ENCODE results near the gene IQGAP3. TPM values are rescaled to one million over a fixed set of nuclear protein-coding genes. Genes with fewer than 3 reads are reported as not detected.
A peak's percentile ranks its signal among the peaks of the same experiment; 100 is the strongest.

The IQGAP3 gene
- total and polyA plus RNA-seq, 4 donors = under 0.01 to 8.5 (median 0.43) TPM

DNA sequence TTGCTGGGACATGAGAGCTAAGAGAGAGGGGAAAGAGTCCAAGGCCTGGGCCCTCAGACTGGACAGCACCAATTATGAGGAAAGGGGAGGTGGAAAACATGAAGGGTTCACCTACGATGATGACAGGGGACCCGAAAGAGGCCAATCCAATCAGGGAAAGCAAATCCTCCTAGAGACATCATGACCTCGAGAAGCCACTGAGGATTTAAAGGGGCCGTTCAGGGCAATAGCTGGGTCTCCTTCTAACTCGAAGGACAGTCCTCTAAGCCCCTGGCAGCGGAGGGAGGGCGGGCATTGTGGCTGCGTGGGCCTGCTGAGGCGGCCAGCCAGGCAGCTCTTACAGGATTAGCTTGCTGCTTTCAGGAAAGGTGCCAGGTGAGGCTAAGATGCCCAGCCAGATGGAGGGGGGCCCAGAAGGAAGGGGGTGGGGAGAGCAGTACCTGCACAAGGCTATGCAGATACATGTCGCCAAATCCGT is 79.2 kb downstream of the IQGAP3 start:
- DNase-seq (ENCODE audit: low spot score) = no peak
- TF ChIP-seq RAD21 (IDR thresholded peaks at IDR 0.05) = no peak
- no peak for TF ChIP-seq JUND (IDR thresholded peaks at IDR 0.05)
- no peak for TF ChIP-seq EGR1 (IDR thresholded peaks at IDR 0.05; ENCODE audit: low read depth in 2 of 2)
- TF ChIP-seq, protein P1, sequence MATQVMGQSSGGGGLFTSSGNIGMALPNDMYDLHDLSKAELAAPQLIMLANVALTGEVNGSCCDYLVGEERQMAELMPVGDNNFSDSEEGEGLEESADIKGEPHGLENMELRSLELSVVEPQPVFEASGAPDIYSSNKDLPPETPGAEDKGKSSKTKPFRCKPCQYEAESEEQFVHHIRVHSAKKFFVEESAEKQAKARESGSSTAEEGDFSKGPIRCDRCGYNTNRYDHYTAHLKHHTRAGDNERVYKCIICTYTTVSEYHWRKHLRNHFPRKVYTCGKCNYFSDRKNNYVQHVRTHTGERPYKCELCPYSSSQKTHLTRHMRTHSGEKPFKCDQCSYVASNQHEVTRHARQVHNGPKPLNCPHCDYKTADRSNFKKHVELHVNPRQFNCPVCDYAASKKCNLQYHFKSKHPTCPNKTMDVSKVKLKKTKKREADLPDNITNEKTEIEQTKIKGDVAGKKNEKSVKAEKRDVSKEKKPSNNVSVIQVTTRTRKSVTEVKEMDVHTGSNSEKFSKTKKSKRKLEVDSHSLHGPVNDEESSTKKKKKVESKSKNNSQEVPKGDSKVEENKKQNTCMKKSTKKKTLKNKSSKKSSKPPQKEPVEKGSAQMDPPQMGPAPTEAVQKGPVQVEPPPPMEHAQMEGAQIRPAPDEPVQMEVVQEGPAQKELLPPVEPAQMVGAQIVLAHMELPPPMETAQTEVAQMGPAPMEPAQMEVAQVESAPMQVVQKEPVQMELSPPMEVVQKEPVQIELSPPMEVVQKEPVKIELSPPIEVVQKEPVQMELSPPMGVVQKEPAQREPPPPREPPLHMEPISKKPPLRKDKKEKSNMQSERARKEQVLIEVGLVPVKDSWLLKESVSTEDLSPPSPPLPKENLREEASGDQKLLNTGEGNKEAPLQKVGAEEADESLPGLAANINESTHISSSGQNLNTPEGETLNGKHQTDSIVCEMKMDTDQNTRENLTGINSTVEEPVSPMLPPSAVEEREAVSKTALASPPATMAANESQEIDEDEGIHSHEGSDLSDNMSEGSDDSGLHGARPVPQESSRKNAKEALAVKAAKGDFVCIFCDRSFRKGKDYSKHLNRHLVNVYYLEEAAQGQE (IDR thresholded peaks at IDR 0.05) = no peak
- TF ChIP-seq, protein P2, sequence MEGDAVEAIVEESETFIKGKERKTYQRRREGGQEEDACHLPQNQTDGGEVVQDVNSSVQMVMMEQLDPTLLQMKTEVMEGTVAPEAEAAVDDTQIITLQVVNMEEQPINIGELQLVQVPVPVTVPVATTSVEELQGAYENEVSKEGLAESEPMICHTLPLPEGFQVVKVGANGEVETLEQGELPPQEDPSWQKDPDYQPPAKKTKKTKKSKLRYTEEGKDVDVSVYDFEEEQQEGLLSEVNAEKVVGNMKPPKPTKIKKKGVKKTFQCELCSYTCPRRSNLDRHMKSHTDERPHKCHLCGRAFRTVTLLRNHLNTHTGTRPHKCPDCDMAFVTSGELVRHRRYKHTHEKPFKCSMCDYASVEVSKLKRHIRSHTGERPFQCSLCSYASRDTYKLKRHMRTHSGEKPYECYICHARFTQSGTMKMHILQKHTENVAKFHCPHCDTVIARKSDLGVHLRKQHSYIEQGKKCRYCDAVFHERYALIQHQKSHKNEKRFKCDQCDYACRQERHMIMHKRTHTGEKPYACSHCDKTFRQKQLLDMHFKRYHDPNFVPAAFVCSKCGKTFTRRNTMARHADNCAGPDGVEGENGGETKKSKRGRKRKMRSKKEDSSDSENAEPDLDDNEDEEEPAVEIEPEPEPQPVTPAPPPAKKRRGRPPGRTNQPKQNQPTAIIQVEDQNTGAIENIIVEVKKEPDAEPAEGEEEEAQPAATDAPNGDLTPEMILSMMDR (IDR thresholded peaks at IDR 0.05; ENCODE audit: low read depth, low read length, missing input control) = no peak
- TF ChIP-seq, protein P3, sequence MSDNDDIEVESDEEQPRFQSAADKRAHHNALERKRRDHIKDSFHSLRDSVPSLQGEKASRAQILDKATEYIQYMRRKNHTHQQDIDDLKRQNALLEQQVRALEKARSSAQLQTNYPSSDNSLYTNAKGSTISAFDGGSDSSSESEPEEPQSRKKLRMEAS (IDR thresholded peaks at IDR 0.05) = no peak
- TF ChIP-seq HNF4G (IDR thresholded peaks at IDR 0.05) = no peak
- no peak for TF ChIP-seq SP1 (IDR thresholded peaks at IDR 0.05)
- Histone ChIP-seq H3K9me3 (ENCODE audit: control insufficient read depth in 4 of 4, low read length in 3 of 4) (no peaks in the 10 kb centered on the region), H3K36me3 (ENCODE audit: control insufficient read depth in 4 of 4, insufficient read depth in 3 of 4, low read depth in 1 of 4, low read length in 3 of 4) (peaks cover 0 to 2% (median 0%) of the 10 kb centered on the region in 4 donors), H3K27me3 (ENCODE audit: control insufficient read depth in 4 of 4, insufficient read depth in 4 of 4, low read length in 3 of 4) (no peaks in the 10 kb centered on the region), H3K4me1 (ENCODE audit: control insufficient read depth in 4 of 4, insufficient read depth in 4 of 4, low read length in 3 of 4) (peaks cover 38 to 91% (median 85%) of the 10 kb centered on the region in 4 donors), H3K4me3 (ENCODE audit: low read depth in 1 of 3, low read length in 3 of 3) (no peak overlapping the region), H3K9ac (ENCODE audit: low read depth in 1 of 2, low read length in 2 of 2) (no peak overlapping the region), H3K27ac (ENCODE audit: low read depth in 1 of 2, low read length in 2 of 2) (peak overlapping the region in 1 of 2 donors; percentile 3)
- 69% methylated on average over 11 of the region's 11 CpGs for WGBS

DNA sequence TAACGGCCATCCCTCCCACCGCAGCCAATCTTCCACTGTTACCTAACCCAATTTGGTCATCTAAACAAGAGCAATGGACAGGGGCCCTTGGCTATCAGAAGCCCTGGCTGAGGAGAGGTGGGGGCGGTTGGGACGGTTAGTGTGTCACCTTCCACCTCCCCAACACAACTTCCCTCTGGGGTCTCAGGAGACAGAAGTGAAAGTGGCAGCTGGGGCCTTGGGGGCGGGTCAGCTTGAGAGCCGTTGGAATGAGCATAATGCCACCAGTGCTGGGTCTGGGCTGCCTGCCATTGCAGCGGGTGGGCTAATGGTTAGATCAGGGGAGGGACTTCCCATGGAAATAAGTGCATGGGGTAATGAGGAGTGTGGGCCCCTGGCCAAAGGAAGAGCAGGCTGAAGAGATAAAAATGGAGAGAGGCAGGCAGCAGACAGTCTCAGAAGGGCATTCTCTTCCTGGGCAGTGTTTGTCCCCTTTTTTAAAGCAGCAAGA is 79.7 kb downstream of the IQGAP3 start:
- WGBS = 63% methylated on average over 7 of the region's 7 CpGs
- no peak overlapping the region for H3K9ac ChIP-seq (ENCODE audit: low read depth in 1 of 2, low read length in 2 of 2)
- DNase-seq (ENCODE audit: low spot score) = no peak
- peak overlapping the region in 1 of 2 donors; percentile 3 for H3K27ac ChIP-seq (ENCODE audit: low read depth in 1 of 2, low read length in 2 of 2)
- peaks cover 33 to 85% (median 79%) of the 10 kb centered on the region in 4 donors for H3K4me1 ChIP-seq (ENCODE audit: control insufficient read depth in 4 of 4, insufficient read depth in 4 of 4, low read length in 3 of 4)
- H3K27me3 ChIP-seq (ENCODE audit: control insufficient read depth in 4 of 4, insufficient read depth in 4 of 4, low read length in 3 of 4) = no peaks in the 10 kb centered on the region
- H3K36me3 ChIP-seq (ENCODE audit: control insufficient read depth in 4 of 4, insufficient read depth in 3 of 4, low read depth in 1 of 4, low read length in 3 of 4) = peaks cover 0 to 2% (median 0%) of the 10 kb centered on the region in 4 donors
- no peaks in the 10 kb centered on the region for H3K9me3 ChIP-seq (ENCODE audit: control insufficient read depth in 4 of 4, low read length in 3 of 4)
- no peak for TF ChIP-seq JUND (IDR thresholded peaks at IDR 0.05)
- TF ChIP-seq, protein P1 (IDR thresholded peaks at IDR 0.05) = no peak
- H3K4me3 ChIP-seq (ENCODE audit: low read depth in 1 of 3, low read length in 3 of 3) = no peak overlapping the region

Data from liver (tissue), 9 donors.